Kidney (tissue), 14 donors: ENCODE data around the gene DENND6B. TPM values are rescaled to one million over a fixed set of nuclear protein-coding genes. Genes with fewer than 3 reads are reported as not detected.

Experiments used
- DNase-seq, 5 donors: peaks; one replicate each; pipeline ENCODE4 v3.0.0-alpha.2; 2013 to 2020
- FAIRE-seq: peaks from 2 replicates; lab custom pipeline; 2012; peaks lifted over from hg19 to GRCh38; lab: Jason Lieb, UNC
- H3K27ac ChIP-seq, 2 donors: one replicate each; pipeline ENCODE4 v1.7.0; 2013; ENCODE audit warnings: low read depth in 2 of 2, low read length in 2 of 2, inconsistent platforms in 1 of 2
- H3K27me3 ChIP-seq: one replicate; pipeline ENCODE4 v1.7.1; 2013; ENCODE audit warnings: low read length, inconsistent platforms; ENCODE audit not compliant: control insufficient read depth, insufficient read depth
- H3K36me3 ChIP-seq, 3 donors: one replicate each; pipeline versions ENCODE4 v1.7.0 to v1.7.1; 2013; ENCODE audit warnings: low read length in 3 of 3, control low read depth in 1 of 3, inconsistent platforms in 1 of 3; ENCODE audit not compliant: insufficient read depth in 3 of 3, control insufficient read depth in 2 of 3
- H3K4me1 ChIP-seq, 3 donors: one replicate each; pipeline versions ENCODE4 v1.7.0 to v1.7.1; 2013; ENCODE audit warnings: low read length in 3 of 3, inconsistent platforms in 1 of 3, low read depth in 1 of 3; ENCODE audit not compliant: control insufficient read depth in 2 of 3, insufficient read depth in 2 of 3
- H3K4me3 ChIP-seq, 3 donors: one replicate each; pipeline versions ENCODE4 v1.7.0 to v1.8.1; 2013; ENCODE audit warnings: low read length in 3 of 3, control low read depth in 1 of 3, inconsistent platforms in 1 of 3
- H3K9ac ChIP-seq, 3 donors: one replicate each; pipeline versions ENCODE4 v1.7.0 to v1.7.1; 2013; ENCODE audit warnings: low read length in 3 of 3, control low read depth in 1 of 3, inconsistent platforms in 1 of 3
- H3K9me3 ChIP-seq, 3 donors: one replicate each; pipeline versions ENCODE4 v1.7.0 to v1.7.1; 2013; ENCODE audit warnings: low read length in 3 of 3, control low read depth in 1 of 3, inconsistent platforms in 1 of 3; ENCODE audit not compliant: control insufficient read depth in 2 of 3, insufficient read depth in 1 of 3
- intact Hi-C: fragments of 100-400 bp; cut with DNase I; formaldehyde crosslinking; loops from one replicate; pipeline ENCODE4 v1.11.1; 2022
- polyA plus RNA-seq: library from polyadenylated mRNA; stranded (reverse); fragments of 350-450 nt; fragmentation: Illumina TruSeq; extraction: RNeasy Lipid Tissue Mini Kit (QIAGEN cat#74804); gene quantifications from one replicate; pipeline ENCODE4 v1.2.3, GENCODE V29; 2014; ENCODE audit warnings: low read depth, low replicate concordance; ENCODE audit not compliant: insufficient read depth
- total RNA-seq: library from RNA; stranded (reverse); fragmentation: NEBNext Ultra II Directional; extraction: Animal tissue kit (Norgen Biotek cat#: 25700); gene quantifications from one replicate; pipeline ENCODE4 v1.2.1, GENCODE V29; 2021
- TF ChIP-seq, protein P1 (sequence below): IDR thresholded peaks from 3 replicates; pipeline ENCODE4 v1.5.1; 2012; ENCODE audit warnings: mild to moderate bottlenecking, moderate library complexity, borderline replicate concordance; ENCODE audit not compliant: insufficient read depth; ENCODE audit errors: extremely low read depth
- donor health status: control.
- donor health status: control.
- donor health status: control.
- donor health status: control.
- donor health status: control.
- donor health status: DM: yes; HTN: yes; CAD: no.
- donor health status: Normal renal cell carcinoma (clear cell type).

Gene DENND6B
- total and polyA plus RNA-seq, 2 donors from 2014 or later: 14.5 to 16.7 TPM

DNA sequence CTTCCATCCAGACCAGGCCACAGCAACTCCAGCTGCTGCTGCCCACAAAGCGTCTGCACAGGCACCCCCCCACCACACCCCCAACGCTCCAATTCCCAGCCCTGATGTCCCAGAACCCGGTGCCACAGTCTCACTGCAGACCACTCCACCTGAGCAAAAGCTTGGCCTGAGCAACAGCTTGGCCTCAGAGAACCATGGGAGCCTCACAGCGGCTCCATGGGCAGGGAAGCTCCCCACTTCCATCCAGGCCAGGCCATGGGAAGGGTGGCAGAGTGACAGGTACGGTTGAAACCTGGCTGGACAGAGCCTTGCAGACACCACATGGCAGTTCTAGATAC is 32.5 kb downstream of the DENND6B start:
- H3K9ac ChIP-seq: peak overlapping the region in 2 of 3 donors; percentile 54 to 71
- H3K27me3 ChIP-seq: no peaks in the 10 kb centered on the region
- no peaks in the 10 kb centered on the region for H3K9me3 ChIP-seq
- peak overlapping the region; percentile 92 to 93 for H3K27ac ChIP-seq
- DNase-seq: no peak
- peaks cover 0 to 15% (median 10%) of the 10 kb centered on the region in 3 donors for H3K36me3 ChIP-seq
- intact Hi-C loops: no loop called here
- peaks cover 0 to 73% (median 36%) of the 10 kb centered on the region in 3 donors for H3K4me1 ChIP-seq
- FAIRE-seq: no peak
- peak overlapping the region in 2 of 3 donors; percentile 3 to 39 for H3K4me3 ChIP-seq
- TF ChIP-seq, protein P1, sequence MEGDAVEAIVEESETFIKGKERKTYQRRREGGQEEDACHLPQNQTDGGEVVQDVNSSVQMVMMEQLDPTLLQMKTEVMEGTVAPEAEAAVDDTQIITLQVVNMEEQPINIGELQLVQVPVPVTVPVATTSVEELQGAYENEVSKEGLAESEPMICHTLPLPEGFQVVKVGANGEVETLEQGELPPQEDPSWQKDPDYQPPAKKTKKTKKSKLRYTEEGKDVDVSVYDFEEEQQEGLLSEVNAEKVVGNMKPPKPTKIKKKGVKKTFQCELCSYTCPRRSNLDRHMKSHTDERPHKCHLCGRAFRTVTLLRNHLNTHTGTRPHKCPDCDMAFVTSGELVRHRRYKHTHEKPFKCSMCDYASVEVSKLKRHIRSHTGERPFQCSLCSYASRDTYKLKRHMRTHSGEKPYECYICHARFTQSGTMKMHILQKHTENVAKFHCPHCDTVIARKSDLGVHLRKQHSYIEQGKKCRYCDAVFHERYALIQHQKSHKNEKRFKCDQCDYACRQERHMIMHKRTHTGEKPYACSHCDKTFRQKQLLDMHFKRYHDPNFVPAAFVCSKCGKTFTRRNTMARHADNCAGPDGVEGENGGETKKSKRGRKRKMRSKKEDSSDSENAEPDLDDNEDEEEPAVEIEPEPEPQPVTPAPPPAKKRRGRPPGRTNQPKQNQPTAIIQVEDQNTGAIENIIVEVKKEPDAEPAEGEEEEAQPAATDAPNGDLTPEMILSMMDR: no peak

DNA sequence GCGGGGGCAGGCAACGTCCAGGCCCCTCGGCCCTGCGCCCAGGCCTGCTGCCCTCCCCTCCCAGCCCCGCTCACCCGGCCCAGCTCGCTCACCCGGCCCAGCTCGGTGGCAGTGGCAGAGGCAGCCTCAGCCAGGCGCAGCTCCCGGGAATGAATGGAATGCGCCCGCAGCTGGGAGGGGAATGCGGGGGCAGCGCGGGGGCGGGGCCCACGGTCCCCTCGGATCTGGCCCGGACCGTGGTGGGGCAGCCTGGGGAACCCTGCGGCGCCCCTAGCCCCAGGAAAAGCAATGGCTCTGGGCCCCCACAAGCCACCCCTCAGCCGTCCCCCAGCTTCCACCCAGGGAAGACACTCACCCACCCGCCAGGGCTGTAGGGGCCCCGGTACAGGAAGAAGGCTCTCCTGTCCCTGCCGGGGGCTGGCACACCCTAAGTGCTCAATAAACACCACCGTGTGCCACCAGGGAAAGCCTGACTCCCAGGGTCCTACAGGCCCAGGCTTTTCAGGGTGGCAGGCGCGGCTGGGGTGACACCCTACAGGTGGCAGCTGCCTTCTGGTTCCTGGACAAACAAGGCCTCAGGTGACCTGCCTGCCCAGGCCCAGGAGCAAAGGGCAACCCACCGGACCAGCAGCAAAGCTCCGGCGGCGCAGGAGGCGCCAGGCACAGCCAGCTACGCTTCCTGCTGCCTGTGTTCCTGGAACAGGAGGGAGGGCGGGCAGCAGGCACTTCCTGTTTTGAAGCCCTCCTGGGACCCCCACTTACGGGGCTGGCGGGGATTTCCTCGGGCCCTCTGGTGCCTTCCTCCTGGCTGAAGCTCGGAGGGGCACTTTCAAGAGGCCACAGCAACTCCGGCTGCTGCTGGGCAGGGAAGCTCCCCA is 33.1 kb downstream of the DENND6B start:
- H3K9ac ChIP-seq: peak overlapping the region in 2 of 3 donors; percentile 16 to 71
- intact Hi-C loops: no loop called here
- H3K27me3 ChIP-seq: no peaks in the 10 kb centered on the region
- peak overlapping the region in 1 of 3 donors; percentile 39 for H3K4me3 ChIP-seq
- DNase-seq (peak; percentile 88 to 95 (median 90)), FAIRE-seq (no peak)
- peaks cover 0 to 69% (median 36%) of the 10 kb centered on the region in 3 donors for H3K4me1 ChIP-seq
- H3K9me3 ChIP-seq: no peaks in the 10 kb centered on the region
- TF ChIP-seq, protein P1: no peak
- H3K27ac ChIP-seq: peak overlapping the region; percentile 92 to 93
- peaks cover 0 to 21% (median 13%) of the 10 kb centered on the region in 3 donors for H3K36me3 ChIP-seq

DNA sequence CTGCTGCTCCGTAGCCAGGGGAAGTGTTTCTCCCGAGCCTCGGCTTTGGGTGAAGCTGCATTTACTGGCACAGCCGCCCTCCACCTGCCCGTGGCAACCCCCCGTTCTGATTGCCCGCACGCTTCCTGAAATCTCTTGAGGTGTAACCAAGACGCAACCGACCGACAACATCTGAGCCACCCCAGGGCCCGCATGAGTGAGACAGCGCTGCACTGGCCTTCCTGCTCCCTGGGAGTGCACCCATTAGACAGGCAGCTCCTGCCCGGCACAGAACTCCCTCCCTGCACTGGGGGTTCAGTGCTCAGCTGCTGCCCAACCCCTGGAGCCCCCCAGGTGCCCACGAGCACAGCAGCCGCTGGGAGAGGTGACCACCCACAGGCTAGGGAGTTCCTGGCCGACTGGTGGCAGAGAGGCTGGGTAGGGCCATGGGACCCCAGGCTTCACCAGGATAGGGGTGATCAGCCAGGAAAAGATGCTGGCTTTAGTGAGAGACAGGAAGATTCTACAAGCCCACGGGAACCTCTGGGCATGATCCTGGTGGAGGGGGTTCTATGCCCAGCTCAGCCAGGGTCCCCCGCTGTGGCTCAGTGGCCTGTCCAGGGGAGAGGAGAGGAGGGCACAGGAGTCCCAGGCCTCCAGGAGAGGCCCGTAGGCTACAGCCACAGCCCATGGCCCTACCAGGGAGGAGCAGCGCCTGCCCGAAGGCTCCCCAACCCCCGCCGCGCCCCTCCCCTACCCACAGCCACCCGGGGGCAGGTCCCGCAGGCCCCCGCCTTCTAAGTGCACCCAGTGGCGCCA is 34.0 kb downstream of the DENND6B start:
- Histone ChIP-seq H3K9me3 (no peaks in the 10 kb centered on the region), H3K4me1 (peaks cover 0 to 62% (median 32%) of the 10 kb centered on the region in 3 donors), H3K27me3 (no peaks in the 10 kb centered on the region), H3K27ac (peak overlapping the region; percentile 92 to 93), H3K9ac (peak overlapping the region in 2 of 3 donors; percentile 54 to 65), H3K36me3 (peaks cover 0 to 30% (median 17%) of the 10 kb centered on the region in 3 donors), H3K4me3 (peak overlapping the region in 1 of 3 donors; percentile 43)
- FAIRE-seq (no peak), DNase-seq (peak in 1 of 5 donors; percentile 54)
- TF ChIP-seq, protein P1: no peak
- intact Hi-C loops: no loop called here
